Fibroblast of mammary gland (primary cell): Measurements from ENCODE around the gene LRTM1.

Experiments used
- DNase-seq: peaks from one replicate; pipeline ENCODE4 v3.0.0-alpha.2; 2010; ENCODE audit warnings: low read depth
- H3K4me3 ChIP-seq: 2 replicates; pipeline ENCODE4 v1.5.1; 2011; ENCODE audit warnings: low read depth, mild to moderate bottlenecking, low read length, moderate library complexity; ENCODE audit not compliant: control insufficient read depth
- TF ChIP-seq, protein P1 (sequence below): conservative IDR thresholded peaks from 2 replicates; pipeline ENCODE4 v1.5.1; 2011; ENCODE audit warnings: low read depth, low read length, inconsistent platforms; ENCODE audit not compliant: control insufficient read depth, insufficient read depth

The LRTM1 gene

DNA sequence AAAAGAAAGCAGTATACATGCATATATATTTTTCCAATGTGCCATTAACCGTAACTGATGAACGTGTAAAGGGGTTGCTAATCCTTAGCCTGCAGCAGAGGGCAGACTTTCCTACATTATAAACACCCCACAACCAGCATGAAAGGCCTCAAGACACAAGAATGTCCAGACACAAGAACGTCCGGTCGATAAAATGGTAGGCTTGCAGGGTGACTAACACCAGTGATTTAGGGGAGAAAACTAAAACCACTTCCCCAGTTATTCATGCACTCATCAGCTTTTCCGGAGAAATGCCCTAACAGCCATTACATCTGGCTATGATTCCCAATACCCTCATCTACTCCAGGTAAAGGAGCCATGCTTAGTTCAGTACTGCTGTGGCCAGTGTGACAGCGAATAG is 57.4 kb downstream of the LRTM1 start:
- TF ChIP-seq, protein P1, sequence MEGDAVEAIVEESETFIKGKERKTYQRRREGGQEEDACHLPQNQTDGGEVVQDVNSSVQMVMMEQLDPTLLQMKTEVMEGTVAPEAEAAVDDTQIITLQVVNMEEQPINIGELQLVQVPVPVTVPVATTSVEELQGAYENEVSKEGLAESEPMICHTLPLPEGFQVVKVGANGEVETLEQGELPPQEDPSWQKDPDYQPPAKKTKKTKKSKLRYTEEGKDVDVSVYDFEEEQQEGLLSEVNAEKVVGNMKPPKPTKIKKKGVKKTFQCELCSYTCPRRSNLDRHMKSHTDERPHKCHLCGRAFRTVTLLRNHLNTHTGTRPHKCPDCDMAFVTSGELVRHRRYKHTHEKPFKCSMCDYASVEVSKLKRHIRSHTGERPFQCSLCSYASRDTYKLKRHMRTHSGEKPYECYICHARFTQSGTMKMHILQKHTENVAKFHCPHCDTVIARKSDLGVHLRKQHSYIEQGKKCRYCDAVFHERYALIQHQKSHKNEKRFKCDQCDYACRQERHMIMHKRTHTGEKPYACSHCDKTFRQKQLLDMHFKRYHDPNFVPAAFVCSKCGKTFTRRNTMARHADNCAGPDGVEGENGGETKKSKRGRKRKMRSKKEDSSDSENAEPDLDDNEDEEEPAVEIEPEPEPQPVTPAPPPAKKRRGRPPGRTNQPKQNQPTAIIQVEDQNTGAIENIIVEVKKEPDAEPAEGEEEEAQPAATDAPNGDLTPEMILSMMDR: peak; percentile 88
- H3K4me3 ChIP-seq: no peak overlapping the region
- peak; percentile 98 for DNase-seq
